NCI-H146 treated with DMSO at 0.1 percent for 48 hours (cell line): ENCODE data around the gene TINAGL1.

Experiments used
- DNase-seq: peaks from one replicate; lab custom pipeline; 2025; ENCODE audit not compliant: unreplicated experiment; lab: John Stamatoyannopoulos, UW

Gene TINAGL1

GRCh38 chr1:31576201-31576669, at the start of gene TINAGL1:
Gene TINAGL1 (plus strand): TSS chr1:31576515. CDS start chr1:31577149, 634 bp downstream.
- no peak for DNase-seq

DNA sequence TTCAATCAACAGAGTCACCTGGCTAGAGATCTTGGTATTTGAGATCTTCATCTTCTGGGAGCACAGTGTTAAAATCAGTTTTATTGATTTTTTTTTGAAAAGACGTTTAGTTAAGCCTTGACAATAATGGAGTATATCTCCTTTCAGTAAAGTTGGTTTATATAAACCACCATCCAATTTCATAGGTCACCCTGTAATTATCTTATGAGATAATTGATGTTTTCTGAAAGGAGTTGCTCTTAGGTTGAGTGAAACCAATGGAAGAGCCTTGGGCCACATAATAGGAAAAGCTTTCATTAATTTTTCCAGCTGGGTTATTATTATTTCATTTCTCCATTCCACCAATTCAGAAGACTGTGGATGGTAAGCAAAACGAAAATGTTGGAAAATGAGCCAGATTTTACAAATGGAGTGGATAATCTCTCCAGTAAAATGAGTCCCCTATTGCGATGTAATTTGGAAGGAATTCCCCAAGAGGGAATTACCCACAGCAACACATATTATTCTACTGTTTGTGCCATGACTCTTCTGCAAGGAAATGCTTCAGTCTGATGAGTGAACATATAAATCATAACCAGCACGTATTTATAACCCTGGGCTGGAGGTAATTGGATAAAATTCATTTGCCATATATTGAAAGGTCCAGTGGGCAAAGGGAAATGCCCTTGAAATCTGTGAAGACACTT, 46.2 kb upstream of the TINAGL1 start:
- DNase-seq: no peak

GRCh38 chr1:31531177-31531999, 44.9 kb upstream of the TINAGL1 start:
- DNase-seq: no peak

DNA sequence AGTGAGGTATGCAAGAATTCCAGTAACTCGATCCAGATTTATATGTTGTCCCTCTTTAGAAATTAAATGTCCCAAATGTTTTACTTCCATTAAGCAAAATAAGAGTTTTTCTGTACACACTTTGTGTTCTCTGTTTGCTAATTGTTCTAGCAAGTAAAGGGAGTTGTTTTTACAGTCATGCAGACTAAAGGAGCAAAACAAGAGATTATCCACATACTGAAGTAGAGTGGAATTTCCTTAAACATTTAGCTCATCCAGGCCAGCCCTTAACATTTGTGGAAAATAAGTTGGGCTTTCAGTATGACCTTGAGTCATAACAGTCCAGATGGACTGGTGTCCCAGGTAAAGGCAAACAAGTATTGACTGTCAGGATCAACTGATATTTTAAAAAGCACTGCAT, 44.1 kb upstream of the TINAGL1 start:
- no peak for DNase-seq

DNA sequence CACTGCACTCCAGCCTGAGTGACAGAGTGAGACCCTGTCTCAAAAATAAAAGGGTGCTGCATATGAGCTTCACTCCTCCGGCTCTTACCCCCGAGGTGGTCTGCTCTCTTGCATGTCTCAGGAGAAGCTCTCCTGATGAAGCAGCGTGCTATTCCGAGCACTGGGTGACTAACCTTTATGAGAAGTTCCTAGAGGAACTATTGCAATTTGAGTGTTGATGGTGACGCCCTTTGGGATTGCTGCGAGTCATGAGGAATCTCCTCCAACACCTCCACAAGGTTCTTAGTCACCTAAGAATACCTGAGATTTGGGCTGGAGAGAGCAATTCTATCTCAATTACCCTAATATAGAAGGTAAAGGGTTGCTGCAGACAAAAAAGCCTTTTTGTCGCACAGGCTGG, 40.8 kb upstream of the TINAGL1 start:
- DNase-seq: no peak

DNA sequence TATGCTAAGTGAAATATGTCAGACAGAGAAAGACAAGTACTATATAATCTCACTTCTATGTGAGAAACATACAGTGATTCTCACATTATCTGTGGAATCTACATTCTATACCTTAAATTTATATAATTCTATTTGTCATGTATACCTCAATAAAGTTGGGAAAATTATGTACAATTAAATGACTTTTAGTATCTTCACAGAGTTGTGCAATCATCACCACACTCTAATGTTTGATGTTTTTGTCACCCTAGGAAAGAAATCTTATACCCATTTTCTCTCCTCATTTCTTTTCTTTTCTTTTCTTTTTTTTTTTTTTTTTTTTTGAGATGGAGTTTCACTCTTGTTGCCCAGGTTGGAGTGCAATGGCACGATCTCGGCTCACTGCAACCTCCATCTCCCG, 37.0 kb upstream of the TINAGL1 start:
- DNase-seq: no peak

DNA sequence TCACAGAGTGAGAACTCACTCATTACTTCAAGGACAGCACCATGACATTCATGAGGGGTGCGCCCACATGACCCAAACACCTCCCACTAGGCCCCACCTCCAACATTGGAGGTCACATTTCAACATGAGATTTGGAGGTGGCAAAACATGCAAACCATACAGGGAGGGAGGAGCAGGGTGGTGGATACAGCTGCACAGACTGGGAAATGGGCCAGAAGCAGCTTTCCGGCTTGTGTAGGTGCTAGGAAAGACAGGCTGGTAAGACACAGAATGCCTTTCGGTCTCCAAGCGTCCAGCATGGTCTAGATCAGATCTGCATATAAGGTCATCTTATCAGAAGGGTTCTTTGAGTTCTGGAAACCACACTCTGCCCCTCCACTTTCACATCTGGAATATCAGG, 35.1 kb upstream of the TINAGL1 start:
- DNase-seq: no peak

GRCh38 chr1:31545927-31546540, 30.3 kb upstream of the TINAGL1 start:
- DNase-seq: no peak

- no peak for DNase-seq
These were observed 27.8 kb upstream of the TINAGL1 start for GRCh38 chr1:31548534-31548906.

DNA sequence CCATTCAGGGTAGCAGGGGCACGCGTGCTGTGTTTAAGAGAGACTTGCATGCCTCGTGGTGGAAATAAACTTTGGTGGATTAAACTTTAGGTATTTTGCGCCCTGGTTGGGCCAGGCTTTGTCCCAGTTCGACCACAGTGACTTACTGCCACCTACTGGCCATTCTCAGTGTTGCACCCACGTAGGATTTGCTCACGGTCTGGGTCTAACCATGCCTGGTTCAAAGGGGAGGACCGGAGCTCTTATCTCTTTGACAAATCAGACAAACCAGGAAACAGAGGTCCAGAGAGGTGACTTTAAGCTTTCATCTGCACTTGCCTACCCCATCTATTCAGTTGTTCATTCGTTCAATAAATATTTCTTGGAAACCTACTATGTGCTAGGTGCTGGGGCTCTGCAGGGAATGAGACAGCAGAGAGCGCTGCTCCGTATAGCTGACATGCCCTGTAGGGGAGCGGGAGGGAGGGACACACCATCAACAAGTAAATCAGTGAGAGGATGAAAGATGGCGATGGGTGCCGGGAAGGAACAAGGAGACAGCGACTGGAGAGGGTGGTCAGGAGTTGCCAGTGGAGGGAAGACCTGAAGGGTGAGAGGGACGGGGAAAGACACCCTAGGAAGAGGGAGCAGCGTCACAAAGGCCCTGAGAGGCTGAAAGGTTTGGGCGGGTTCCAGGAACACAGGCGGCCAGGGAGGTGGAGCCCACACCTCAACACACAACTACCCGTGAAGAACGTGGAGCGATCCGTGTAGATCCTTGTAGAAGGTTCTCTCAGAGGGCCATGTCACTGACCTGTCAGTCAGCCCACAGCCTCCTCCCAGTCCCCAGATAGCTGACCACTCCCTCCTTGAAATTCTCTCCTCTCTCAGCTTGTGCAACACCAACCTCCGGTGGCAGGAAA, 27.2 kb upstream of the TINAGL1 start:
- peak; percentile 70 for DNase-seq

DNA sequence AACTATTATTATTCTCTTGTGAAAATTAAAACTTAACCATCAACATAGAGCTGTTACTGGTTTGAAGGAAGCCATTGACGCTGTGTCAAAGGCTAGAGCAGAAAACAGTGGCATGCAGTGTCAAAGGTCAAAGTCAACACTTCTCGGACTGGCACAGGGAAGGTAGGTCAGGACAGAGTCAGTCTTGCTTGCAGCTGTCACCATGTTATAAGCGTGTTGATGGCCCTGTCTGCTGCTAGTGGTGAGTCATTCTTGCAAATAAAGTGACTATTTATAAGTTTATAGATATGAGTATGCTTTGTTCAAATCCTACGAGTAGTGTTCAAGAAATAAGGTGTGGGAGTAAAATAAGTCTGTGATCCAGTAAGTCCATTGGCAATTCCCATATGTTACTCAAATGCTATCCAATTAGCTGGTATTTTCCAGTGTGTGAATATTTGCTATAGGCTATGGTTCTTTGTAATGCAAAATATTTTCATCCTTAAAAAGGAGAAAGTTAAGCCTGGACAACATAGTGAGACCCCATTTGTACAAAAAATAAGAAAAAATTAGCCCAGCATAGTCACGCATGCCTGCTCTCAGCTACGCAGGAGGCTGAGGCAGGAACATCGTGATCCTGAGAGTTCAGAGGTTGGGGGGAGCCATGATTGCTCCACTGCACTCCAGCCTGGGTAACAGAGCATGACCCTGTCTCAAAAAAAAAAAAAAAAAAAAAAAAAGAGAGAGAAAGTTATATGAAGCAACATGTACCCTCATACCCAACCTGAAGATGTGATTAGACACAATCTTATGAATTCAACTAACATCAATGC, 26.3 kb upstream of the TINAGL1 start:
- DNase-seq: no peak

DNA sequence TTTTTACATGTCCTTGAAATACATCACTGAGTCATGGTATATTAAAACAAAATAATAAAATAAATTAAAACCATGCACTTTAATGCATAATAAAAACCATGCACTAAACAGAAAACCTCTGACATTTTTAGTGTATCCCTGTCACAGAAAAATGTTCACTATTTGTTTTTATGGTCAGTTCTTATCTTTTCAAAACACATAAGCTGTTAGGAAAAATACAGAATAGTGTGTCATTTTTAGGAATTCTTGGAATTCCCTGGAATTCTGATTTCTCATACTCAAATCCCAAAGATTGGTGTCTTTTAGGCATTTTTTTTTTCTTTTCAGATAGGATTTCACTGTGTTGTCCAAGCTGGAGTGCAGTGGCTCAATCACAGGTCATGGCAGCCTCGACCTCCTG, 25.1 kb upstream of the TINAGL1 start:
- no peak for DNase-seq

GRCh38 chr1:31552489-31552888, 23.8 kb upstream of the TINAGL1 start:
- DNase-seq: no peak

GRCh38 chr1:31556481-31557006, 19.8 kb upstream of the TINAGL1 start:
- no peak for DNase-seq

- no peak for DNase-seq
These were observed 16.6 kb upstream of the TINAGL1 start for GRCh38 chr1:31559715-31560114.

- DNase-seq: no peak
These were observed 15.9 kb upstream of the TINAGL1 start for GRCh38 chr1:31560394-31560793.

GRCh38 chr1:31562707-31563360, 13.5 kb upstream of the TINAGL1 start:
- no peak for DNase-seq

- DNase-seq: no peak
These were observed 11.7 kb upstream of the TINAGL1 start for GRCh38 chr1:31564606-31564989.

- no peak for DNase-seq
These were observed 8.3 kb upstream of the TINAGL1 start for GRCh38 chr1:31567956-31568570.
